HG02973 (cell line): ENCODE data around the gene SLC13A5.
"Not testable (repeated sequence)": the region's sequence is repeated elsewhere in the genome, so short reads cannot be mapped to it uniquely, and the experiment has no call there.

Experiments used
- ATAC-seq: cut with Tn5 transposase; IDR thresholded peaks from one replicate; pipeline ENCODE4 v1.9.1; 2021; ENCODE audit warnings: moderate library complexity; ENCODE audit not compliant: unreplicated experiment

SLC13A5 gene

GRCh38 chr17:6713130-6713917 is at the start of gene SLC13A5:
TSS of gene SLC13A5 (minus strand) at chr17:6713369. CDS start at chr17:6713333, 36 bp downstream.
- ATAC-seq = no peak

GRCh38 chr17:6761779-6762178 is 48.6 kb upstream of the SLC13A5 start:
- no peak for ATAC-seq

- no peak for ATAC-seq
Measured at GRCh38 chr17:6757747-6758146, 44.6 kb upstream of the SLC13A5 start.

GRCh38 chr17:6756425-6757031 is 43.4 kb upstream of the SLC13A5 start:
- no peak for ATAC-seq

- ATAC-seq = no peak
Measured at GRCh38 chr17:6755731-6756184, 42.6 kb upstream of the SLC13A5 start, which contains the start of gene XAF1. TSS of gene XAF1 (plus strand) at chr17:6756046. CDS start at chr17:6756079, 33 bp downstream.

DNA sequence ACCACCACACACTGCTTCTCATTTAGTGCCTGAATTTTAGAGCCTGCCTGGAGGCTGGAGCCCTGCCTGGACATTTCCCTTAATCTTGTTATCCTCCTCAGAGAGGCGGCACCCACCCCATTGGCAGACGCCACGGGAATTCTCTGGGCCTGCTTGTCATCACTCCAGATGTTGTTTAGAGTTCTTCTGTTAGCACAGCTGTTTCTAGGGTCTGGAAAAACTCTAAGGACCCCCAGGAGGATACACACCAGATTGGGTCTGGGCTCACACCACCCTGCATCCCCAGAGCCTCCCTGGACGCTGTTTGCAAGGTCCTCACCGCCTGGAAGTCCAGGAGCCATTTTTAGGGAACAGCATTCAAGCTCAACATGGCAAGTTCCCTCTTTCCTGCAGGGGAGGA is 42.1 kb upstream of the SLC13A5 start:
- no peak for ATAC-seq

GRCh38 chr17:6753546-6753945 is 40.4 kb upstream of the SLC13A5 start:
- no peak for ATAC-seq

DNA sequence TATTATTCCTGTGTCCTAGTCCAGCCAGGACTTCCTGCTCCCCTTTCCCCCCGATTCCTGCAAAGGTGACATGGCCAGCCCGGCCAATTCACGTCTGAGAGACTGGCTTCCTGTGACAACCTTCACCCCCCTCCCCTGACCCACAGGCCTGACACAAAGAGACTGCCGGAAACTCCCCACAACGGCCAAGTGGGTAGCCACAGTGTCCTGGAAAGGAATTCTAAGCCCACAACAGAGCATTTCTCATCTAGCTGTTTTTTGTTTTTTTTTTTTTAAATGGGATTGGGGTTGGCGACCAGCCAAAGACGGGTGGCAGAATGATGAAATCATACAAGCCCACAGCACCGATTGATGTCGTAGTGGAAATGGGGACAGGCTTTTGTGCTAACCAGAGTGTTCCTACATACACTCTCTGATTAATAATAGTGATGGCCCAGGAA is 39.9 kb upstream of the SLC13A5 start:
- ATAC-seq = no peak

GRCh38 chr17:6752068-6752909 is 39.1 kb upstream of the SLC13A5 start:
- no peak for ATAC-seq

- ATAC-seq = no peak
Measured at GRCh38 chr17:6749519-6749918, 36.4 kb upstream of the SLC13A5 start.

DNA sequence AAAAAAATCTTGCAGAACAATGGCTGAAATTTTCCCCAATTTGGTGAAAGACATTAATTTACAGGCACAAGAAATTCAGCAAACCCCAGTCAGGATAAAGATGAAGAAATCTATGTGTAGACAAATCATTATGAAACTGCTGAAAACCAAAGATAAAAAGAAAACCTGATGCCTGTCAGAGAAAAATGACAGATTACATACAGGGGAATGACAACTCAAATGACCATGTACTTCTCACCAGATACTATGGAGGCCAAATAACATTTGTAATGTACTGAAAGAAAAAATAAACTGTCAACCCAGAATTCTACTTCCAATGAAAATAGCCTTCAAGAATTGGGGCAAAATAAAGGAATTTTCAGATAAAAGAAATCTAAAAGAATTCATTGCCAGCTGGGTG is 35.4 kb upstream of the SLC13A5 start:
- ATAC-seq = no peak

DNA sequence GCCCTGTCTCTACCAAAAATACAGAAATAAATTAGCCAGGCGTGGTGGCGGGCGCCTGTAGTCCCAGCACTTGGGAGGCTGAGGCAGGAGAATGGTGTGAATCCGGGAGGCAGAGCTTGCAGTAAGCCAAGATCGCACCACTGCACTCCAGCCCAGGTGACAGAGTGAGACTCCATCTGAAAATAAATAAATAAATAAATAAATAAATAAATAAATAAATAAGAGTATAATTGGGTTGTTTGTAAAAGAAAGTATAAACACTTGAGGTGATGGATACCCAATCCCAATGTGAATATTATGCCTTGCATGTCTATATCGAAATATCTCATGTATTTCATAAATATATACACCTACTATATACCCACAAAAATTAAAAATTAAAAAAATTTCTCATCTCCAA is 33.5 kb upstream of the SLC13A5 start:
- ATAC-seq = not testable (repeated sequence)

DNA sequence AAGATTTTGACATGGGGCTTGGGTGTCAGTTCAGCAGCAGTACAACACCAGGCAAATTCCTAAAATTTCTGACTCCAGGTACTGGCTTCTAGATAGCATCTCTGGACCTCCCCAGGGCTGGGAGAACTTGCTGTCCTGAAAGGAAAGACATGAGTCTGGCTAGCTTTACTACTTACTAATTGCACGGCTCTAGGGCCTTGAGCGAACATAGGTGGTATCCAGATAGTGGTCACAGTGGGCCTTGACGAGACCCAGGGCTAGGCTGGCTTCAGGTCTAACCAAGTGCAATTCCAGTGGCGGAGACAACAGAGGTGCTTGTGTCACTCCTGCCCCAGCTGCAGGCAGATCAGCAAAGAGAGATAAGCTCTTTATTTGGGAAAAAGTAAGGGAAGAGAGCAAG is 16.4 kb upstream of the SLC13A5 start:
- ATAC-seq = no peak

- ATAC-seq = no peak
Measured at GRCh38 chr17:6724009-6724408, 10.8 kb upstream of the SLC13A5 start.

GRCh38 chr17:6721744-6722143 is 8.6 kb upstream of the SLC13A5 start:
- no peak for ATAC-seq

- no peak for ATAC-seq
Measured at GRCh38 chr17:6716736-6717135, 3.6 kb upstream of the SLC13A5 start.

DNA sequence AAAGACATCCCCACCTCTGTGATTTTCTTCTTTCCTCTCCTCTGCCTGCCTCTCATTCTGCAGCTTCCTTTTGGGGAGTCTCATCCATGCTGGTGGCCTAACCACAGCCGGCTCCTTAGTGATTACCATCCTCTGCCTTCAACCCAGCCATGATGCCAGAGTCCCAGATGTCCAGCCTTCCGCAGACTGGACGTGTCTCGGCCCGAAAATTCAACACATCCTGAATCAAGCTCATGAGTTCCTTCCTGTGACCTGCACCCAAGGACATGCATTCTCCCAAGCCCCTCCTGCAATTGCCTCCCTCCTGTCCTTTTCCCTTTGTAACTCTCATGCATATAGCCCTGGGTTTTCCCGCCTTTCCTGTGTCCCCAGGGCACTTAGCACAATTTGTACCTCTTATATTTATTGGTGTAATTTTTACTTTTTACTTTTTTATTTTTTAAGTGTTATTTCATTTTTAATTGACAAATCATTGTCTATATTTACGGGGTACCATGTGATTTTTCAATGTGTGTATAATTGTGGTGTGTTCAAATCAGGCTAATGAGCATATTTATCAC is 1.2 kb upstream of the SLC13A5 start:
- ATAC-seq = no peak

- ATAC-seq = no peak
Measured at GRCh38 chr17:6713918-6714271, 726 bp upstream of the SLC13A5 start.

- ATAC-seq = no peak
Measured at GRCh38 chr17:6712854-6713129, 377 bp downstream of the SLC13A5 start.

DNA sequence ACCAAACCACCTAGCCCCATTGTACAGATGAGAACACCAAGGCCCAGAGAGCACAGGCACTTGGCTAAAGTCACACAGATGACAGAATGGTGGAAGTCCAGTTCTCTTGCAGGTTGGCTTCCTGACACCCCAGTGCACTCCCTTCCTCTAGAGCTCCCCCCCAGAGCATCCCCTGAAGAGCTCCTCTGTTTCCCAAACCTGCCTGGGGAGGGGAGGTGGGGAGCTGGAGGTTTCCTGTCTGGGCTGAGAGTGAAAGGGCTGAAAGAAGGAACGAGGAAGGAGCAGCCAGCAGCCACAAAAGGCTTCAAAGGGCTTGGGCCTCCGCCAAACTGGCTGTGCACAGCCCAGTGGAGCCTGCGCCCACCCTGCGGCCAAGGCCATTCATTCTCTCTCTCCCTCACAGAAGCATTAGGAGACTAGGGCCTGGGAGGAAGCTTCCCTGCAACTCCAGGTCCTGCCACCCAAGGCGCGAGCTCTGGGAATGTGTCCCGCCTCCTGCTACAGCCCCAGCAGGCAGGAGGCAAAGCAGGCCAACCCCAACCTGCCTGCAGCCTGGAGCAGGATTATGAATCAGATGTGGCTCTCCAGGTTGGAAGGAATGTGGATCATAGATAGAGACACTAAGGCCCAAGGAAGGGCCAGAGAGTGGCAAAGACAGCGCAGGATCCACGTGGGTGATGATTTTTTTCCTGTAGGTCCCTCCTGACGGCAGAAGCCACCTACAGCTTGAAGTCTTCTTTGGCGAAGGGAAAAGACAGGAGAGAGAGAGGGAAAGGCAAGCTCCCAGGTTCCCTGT is 913 bp downstream of the SLC13A5 start:
- ATAC-seq = no peak

DNA sequence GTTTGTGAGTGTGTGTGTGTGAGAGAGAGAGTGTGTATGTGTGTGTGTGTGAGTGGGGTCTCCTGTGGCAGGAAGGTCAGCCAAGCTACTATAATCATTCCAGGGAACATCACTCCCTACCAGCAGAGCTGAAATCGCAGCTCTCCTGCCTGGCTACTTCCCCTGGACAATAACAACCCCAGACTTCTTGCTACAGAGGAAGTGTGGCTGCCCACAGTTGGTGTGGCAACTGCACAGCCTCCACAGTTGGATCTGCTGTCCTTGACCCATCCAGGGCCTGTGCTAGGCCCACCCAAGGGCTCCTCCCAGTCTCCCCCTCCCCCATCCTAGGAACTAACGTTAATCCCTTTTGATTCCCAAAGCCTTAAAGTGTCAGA is 1.5 kb downstream of the SLC13A5 start:
- no peak for ATAC-seq
